Thyroid gland (tissue), 4 donors: ENCODE data around the gene OCIAD1. TPM values are rescaled to one million over a fixed set of nuclear protein-coding genes. Genes with fewer than 3 reads are reported as not detected.

Experiments
- DNase-seq, 2 donors: peaks; one replicate each; pipeline ENCODE4 v3.0.0-alpha.2; 2019
- H3K27ac ChIP-seq, 3 donors: fragments of 200-600 bp; sonication (generic); 1 replicate in 2 of 3; 2 replicates in 1 of 3; pipeline ENCODE4 v1.5.1; 2016 to 2019; ENCODE audit warnings: mild to moderate bottlenecking in 1 of 3, moderate library complexity in 1 of 3
- H3K27me3 ChIP-seq: fragments of 200-600 bp; sonication (generic); one replicate; pipeline ENCODE4 v1.5.1; 2019
- H3K36me3 ChIP-seq, 2 donors: fragments of 200-600 bp; sonication (generic); one replicate each; pipeline ENCODE4 v1.5.1; 2016 to 2019
- H3K4me1 ChIP-seq, 2 donors: fragments of 200-600 bp; sonication (generic); one replicate each; pipeline ENCODE4 v1.5.1; 2017 to 2019
- H3K4me3 ChIP-seq, 3 donors: fragments of 200-600 bp; sonication (generic); replicated peaks in 1 of 3; 1 replicate in 2 of 3; 2 replicates in 1 of 3; pipeline ENCODE4 v1.5.1; 2016; ENCODE audit warnings: mild to moderate bottlenecking in 1 of 3
- H3K9me3 ChIP-seq: fragments of 200-600 bp; sonication (generic); one replicate; pipeline ENCODE4 v1.5.1; 2017
- CTCF ChIP-seq, 6 experiments: fragments of 200-600 bp in 3 of 6; fragments of 450-650 bp in 3 of 6; sonication (generic) in 3 of 6; IDR thresholded peaks; one replicate each; pipeline ENCODE4 v1.5.1; 2016 to 2019; ENCODE audit warnings: antibody characterized with exemption in 6 of 6, mild to moderate bottlenecking in 2 of 6, inconsistent platforms in 1 of 6, moderate library complexity in 1 of 6
- POLR2A ChIP-seq, 2 donors: fragments of 450-650 bp; IDR thresholded peaks; one replicate each; pipeline ENCODE4 v1.6.1; 2017; ENCODE audit warnings: antibody characterized with exemption in 2 of 2, mild to moderate bottlenecking in 2 of 2, moderate library complexity in 1 of 2
- WGBS, 2 donors: methylation state at CpG; one replicate each; pipeline ENCODE4 v1.1.5; 2017; 5-methylcytosine and 5-hydroxymethylcytosine counted together
- intact Hi-C: fragments of 100-400 bp; cut with DNase I; formaldehyde crosslinking; loops from one replicate; pipeline ENCODE4 v1.15.1; 2023
- total RNA-seq, 4 donors: library from RNA; depleted of rRNA; stranded (reverse); fragments of >200 nt; gene quantifications; one replicate each; pipeline ENCODE4 v1.2.3, GENCODE V29; 2016

The OCIAD1 gene
- total RNA-seq, 4 donors from 2014 or later = 150 to 273 (median 213) TPM

GRCh38 chr4:48790561-48790960, 40.3 kb upstream of the OCIAD1 start:
- no peaks in the 10 kb centered on the region for H3K36me3 ChIP-seq
- H3K27ac ChIP-seq = no peak overlapping the region
- H3K4me3 ChIP-seq = no peak overlapping the region
- intact Hi-C loops = no loop called here
- no peak for DNase-seq
- H3K27me3 ChIP-seq = no peaks in the 10 kb centered on the region
- H3K9me3 ChIP-seq = no peaks in the 10 kb centered on the region
- no peak for TF ChIP-seq CTCF (IDR thresholded peaks at IDR 0.05)
- TF ChIP-seq POLR2A (IDR thresholded peaks at IDR 0.05) = no peak
- no peaks in the 10 kb centered on the region for H3K4me1 ChIP-seq

GRCh38 chr4:48791313-48791712, 39.6 kb upstream of the OCIAD1 start:
- H3K4me3 ChIP-seq = no peak overlapping the region
- H3K9me3 ChIP-seq = no peaks in the 10 kb centered on the region
- no peak overlapping the region for H3K27ac ChIP-seq
- no peak for DNase-seq
- no peak for TF ChIP-seq POLR2A (IDR thresholded peaks at IDR 0.05)
- no peak for TF ChIP-seq CTCF (IDR thresholded peaks at IDR 0.05)
- intact Hi-C loops = no loop called here
- H3K4me1 ChIP-seq = no peaks in the 10 kb centered on the region
- no peaks in the 10 kb centered on the region for H3K36me3 ChIP-seq
- H3K27me3 ChIP-seq = no peaks in the 10 kb centered on the region

- H3K27ac ChIP-seq = no peak overlapping the region
- 81 to 86% methylated on average over 5 of the region's 5 CpGs for WGBS, 2 donors
- no peaks in the 10 kb centered on the region for H3K9me3 ChIP-seq
- no peaks in the 10 kb centered on the region for H3K27me3 ChIP-seq
- H3K36me3 ChIP-seq = no peaks in the 10 kb centered on the region
- TF ChIP-seq CTCF (IDR thresholded peaks at IDR 0.05) = no peak
- no peak for TF ChIP-seq POLR2A (IDR thresholded peaks at IDR 0.05)
- H3K4me1 ChIP-seq = no peaks in the 10 kb centered on the region
- H3K4me3 ChIP-seq = no peak overlapping the region
- intact Hi-C loops = no loop called here
- no peak for DNase-seq
These were observed 38.4 kb upstream of the OCIAD1 start for GRCh38 chr4:48792348-48793006.

GRCh38 chr4:48795108-48795507, 35.8 kb upstream of the OCIAD1 start:
- intact Hi-C loops = no loop called here
- 95% methylated on average over 3 of the region's 3 CpGs for WGBS, 2 donors
- H3K27ac ChIP-seq = no peak overlapping the region

More at GRCh38 chr4:48795108-48795507, 35.8 kb upstream of the OCIAD1 start:
- Histone ChIP-seq H3K36me3 (no peaks in the 10 kb centered on the region), H3K4me3 (no peak overlapping the region), H3K27me3 (no peaks in the 10 kb centered on the region), H3K4me1 (no peaks in the 10 kb centered on the region), H3K9me3 (no peaks in the 10 kb centered on the region)
- no peak for DNase-seq
- TF ChIP-seq POLR2A (IDR thresholded peaks at IDR 0.05) (no peak), CTCF (IDR thresholded peaks at IDR 0.05) (no peak)
